ENCODE data around the gene SPOCK2. TPM values are rescaled to one million over a fixed set of nuclear protein-coding genes. Genes with fewer than 3 reads are reported as not detected.
A peak's percentile ranks its signal among the peaks of the same experiment; 100 is the strongest.

Gene SPOCK2
- total and polyA plus RNA-seq, 2 of the 13 experiments (the other 11 are each of a cell fraction or from before 2014, with no cell fraction given): 8.6 to 30.6 TPM

GRCh38 chr10:72098301-72098835 is 10.0 kb upstream of the SPOCK2 start (continued):
- TF ChIP-seq HMGXB3 (CRISPR knock-in tag; IDR thresholded peaks at IDR 0.05; ENCODE audit: borderline replicate concordance): no peak
- no peak for TF ChIP-seq ZNF10 (CRISPR knock-in tag; IDR thresholded peaks at IDR 0.05; ENCODE audit: borderline replicate concordance, low read depth)
- TF ChIP-seq ELF4 (CRISPR knock-in tag; IDR thresholded peaks at IDR 0.05; ENCODE audit: borderline replicate concordance): peak; percentile 42; the same call in 1 of the 2 replicates
- no peak for TF ChIP-seq HOXA7 (CRISPR knock-in tag; IDR thresholded peaks at IDR 0.05)
- TF ChIP-seq ZNF530 (CRISPR knock-in tag; IDR thresholded peaks at IDR 0.05; ENCODE audit: low read depth): no peak
- no peak for TF ChIP-seq EZH2 (conservative IDR thresholded peaks at IDR 0.05; ENCODE audit: low read depth, low read length)
- TF ChIP-seq SNAPC2 (CRISPR knock-in tag; IDR thresholded peaks at IDR 0.05): no peak
- peak; percentile 77; the same call in 1 of the 2 replicates for TF ChIP-seq AHDC1 (CRISPR knock-in tag; IDR thresholded peaks at IDR 0.05; ENCODE audit: borderline replicate concordance)
- 0 out of 2 replicates have a peak, but pooled peaks have one; percentile 14 for TF ChIP-seq GABPB1 (CRISPR knock-in tag; IDR thresholded peaks at IDR 0.05)
- peak; percentile 36; the same call in 1 of the 2 replicates for TF ChIP-seq MTA1 (CRISPR knock-in tag; IDR thresholded peaks at IDR 0.05; ENCODE audit: borderline replicate concordance)
- no peak for TF ChIP-seq ZNF724P (CRISPR knock-in tag; IDR thresholded peaks at IDR 0.05; ENCODE audit: borderline replicate concordance)
- peak; percentile 12; the same call in 1 of the 2 replicates for TF ChIP-seq ZNF710 (CRISPR knock-in tag; IDR thresholded peaks at IDR 0.05; ENCODE audit: borderline replicate concordance)
- peak; percentile 48; the same call in 1 of the 3 replicates for TF ChIP-seq MXI1 (IDR thresholded peaks at IDR 0.05; ENCODE audit: borderline replicate concordance, low read depth, low read length)
- no peak for TF ChIP-seq ZFP37 (CRISPR knock-in tag; IDR thresholded peaks at IDR 0.05; ENCODE audit: borderline replicate concordance)
- TF ChIP-seq FOXK1 (CRISPR knock-in tag; IDR thresholded peaks at IDR 0.05; ENCODE audit: borderline replicate concordance, low read depth): peak; percentile 81
- TF ChIP-seq RNF2 (conservative IDR thresholded peaks at IDR 0.05; ENCODE audit: low read depth): no peak

Data from HepG2 (cell line).